HCT116 (cell line): Measurements from ENCODE around the gene GJD3. TPM values are rescaled to one million over a fixed set of nuclear protein-coding genes. Genes with fewer than 3 reads are reported as not detected.

Source experiments
- ATAC-seq: fragments of 200-7000 bp; cut with Tn5 transposase; 2 replicates; pipeline ENCODE4 v1.9.1; 2020; ENCODE audit warnings: mild to moderate bottlenecking, moderate library complexity
- BruUV-seq: library from RNA; stranded (reverse); fragments of 400-500 nt; replicated peaks from 2 replicates; lab custom pipeline; 2021; lab: Mats Ljungman, UMichigan
- CTCF ChIA-PET: fragments of 300-600 bp; sonication (Branson Sonifier 250); formaldehyde crosslinking; loops from one replicate; lab custom pipeline; 2021; ENCODE audit warnings: antibody characterized with exemption; lab: Charles Lee
- POLR2A ChIA-PET: fragments of 300-600, 350-600 bp; sonication (Branson Sonifier 250); formaldehyde crosslinking; loops from one replicate; lab custom pipeline; 2021; ENCODE audit warnings: antibody characterized with exemption; lab: Charles Lee
- RAD21 ChIA-PET, 2 experiments: fragments of 300-600 bp; sonication (Branson Sonifier 250); formaldehyde crosslinking; loops; one replicate each; lab custom pipeline; 2023; ENCODE audit warnings: low total read pairs in 2 of 2; ENCODE audit not compliant: uncharacterized antibody in 2 of 2, unreplicated experiment in 2 of 2, low non-redundant PET in 1 of 2; lab: Charles Lee
- DNase-seq: peaks from one replicate; pipeline ENCODE4 v3.0.0-alpha.2; 2010; ENCODE audit warnings: low read depth, low spot score
- H2AFZ ChIP-seq: fragments of 200-600 bp; shearing (Covaris generic), sonication (generic); 2 replicates; pipeline ENCODE4 v1.6.1; 2017; ENCODE audit warnings: low read depth, mixed run types, mixed read lengths, antibody characterized with exemption, low read length; ENCODE audit not compliant: poor library complexity, severe bottlenecking
- H3K27ac ChIP-seq: 2 replicates; pipeline ENCODE4 v1.5.1; 2012; ENCODE audit warnings: low read depth, low read length
- H3K27me3 ChIP-seq: fragments of 200-600 bp; sonication (generic); 2 replicates; pipeline ENCODE4 v1.6.1; 2016; ENCODE audit warnings: mixed run types, low read length, mixed read lengths; ENCODE audit not compliant: insufficient read depth
- H3K36me3 ChIP-seq, 2 experiments: fragments of 200-500 bp in 1 of 2; fragments of 200-600 bp in 1 of 2; sonication (Bioruptor generic) in 1 of 2; sonication (generic) in 1 of 2; 2 replicates each; pipeline versions ENCODE4 v1.5.1 to v1.6.1; 2014 to 2016; ENCODE audit warnings: low read length in 2 of 2, inconsistent platforms in 1 of 2, mixed read lengths in 1 of 2, mixed run types in 1 of 2; ENCODE audit not compliant: insufficient read depth in 2 of 2, control insufficient read depth in 1 of 2
- H3K4me1 ChIP-seq, 2 experiments: fragments of 200-600 bp in 1 of 2; sonication (generic) in 1 of 2; 2 replicates each; pipeline versions ENCODE4 v1.5.1 to v1.6.1; 2012 to 2017; ENCODE audit warnings: low read length in 2 of 2, inconsistent platforms in 1 of 2, mild to moderate bottlenecking in 1 of 2, mixed read lengths in 1 of 2, mixed run types in 1 of 2, moderate library complexity in 1 of 2; ENCODE audit not compliant: insufficient read depth in 2 of 2, control insufficient read depth in 1 of 2
- H3K4me2 ChIP-seq: fragments of 200-600 bp; sonication (generic); 2 replicates; pipeline ENCODE4 v1.6.1; 2017; ENCODE audit warnings: mixed run types, low read length, mixed read lengths
- H3K4me3 ChIP-seq, 2 experiments: fragments of 200-600 bp in 1 of 2; sonication (generic) in 1 of 2; replicated peaks in 1 of 2; 2 replicates each; pipeline ENCODE4 v1.5.1; 2011 to 2016; ENCODE audit warnings: low read length in 2 of 2, control low read depth in 1 of 2, low read depth in 1 of 2, mild to moderate bottlenecking in 1 of 2, mixed read lengths in 1 of 2, mixed run types in 1 of 2
- H3K79me2 ChIP-seq: fragments of 200-600 bp; sonication (generic); 2 replicates; pipeline ENCODE4 v1.6.1; 2017; ENCODE audit warnings: mild to moderate bottlenecking, mixed run types, low read length, moderate library complexity, mixed read lengths; ENCODE audit not compliant: insufficient read depth
- H3K9ac ChIP-seq: fragments of 200-600 bp; sonication (generic); 2 replicates; pipeline ENCODE4 v1.6.1; 2016; ENCODE audit warnings: low read length, mixed read lengths
- H3K9me2 ChIP-seq: fragments of 200-600 bp; sonication (generic), shearing (Covaris generic); 2 replicates; pipeline ENCODE4 v1.6.1; 2017; ENCODE audit warnings: mixed run types, mild to moderate bottlenecking, moderate library complexity; ENCODE audit not compliant: insufficient read depth
- H3K9me3 ChIP-seq, 2 experiments: fragments of 200-500 bp in 1 of 2; fragments of 200-600 bp in 1 of 2; sonication (Bioruptor generic) in 1 of 2; sonication (generic) in 1 of 2; 2 replicates each; pipeline ENCODE4 v1.6.1; 2014 to 2017; ENCODE audit warnings: low read length in 2 of 2, mixed read lengths in 2 of 2, inconsistent platforms in 1 of 2, low read depth in 1 of 2, mild to moderate bottlenecking in 1 of 2, mixed run types in 1 of 2, moderate library complexity in 1 of 2; ENCODE audit not compliant: control insufficient read depth in 1 of 2, insufficient read depth in 1 of 2
- H4K20me1 ChIP-seq: fragments of 200-600 bp; sonication (generic), shearing (Covaris generic); 2 replicates; pipeline ENCODE4 v1.6.1; 2017; ENCODE audit warnings: mixed run types, mild to moderate bottlenecking, moderate library complexity; ENCODE audit not compliant: insufficient read depth
- EGR1 ChIP-seq: IDR thresholded peaks from 2 replicates; pipeline ENCODE4 v1.6.1; 2012; ENCODE audit warnings: low read depth
- ELF1 ChIP-seq: IDR thresholded peaks from 2 replicates; pipeline ENCODE4 v1.6.1; 2012; ENCODE audit warnings: low read depth, borderline replicate concordance
- EZH2phosphoT487 ChIP-seq: fragments of 200-600 bp; IDR thresholded peaks from 2 replicates; pipeline ENCODE4 v1.6.1; 2018; ENCODE audit warnings: antibody characterized with exemption, borderline replicate concordance
- FOSL1 ChIP-seq: IDR thresholded peaks from 2 replicates; pipeline ENCODE4 v1.6.1; 2012; ENCODE audit warnings: low read depth
- POLR2A ChIP-seq: IDR thresholded peaks from 2 replicates; pipeline ENCODE4 v1.7.0; 2011; ENCODE audit warnings: borderline replicate concordance; ENCODE audit not compliant: insufficient read depth, insufficient read length; ENCODE audit errors: extremely low read depth
- POLR2AphosphoS5 ChIP-seq: IDR thresholded peaks from 2 replicates; pipeline ENCODE4 v1.6.1; 2011; ENCODE audit warnings: mild to moderate bottlenecking, low read depth, low read length, moderate library complexity
- RAD21 ChIP-seq: IDR thresholded peaks from 2 replicates; pipeline ENCODE4 v1.6.1; 2012; ENCODE audit warnings: low read depth, mild to moderate bottlenecking
- REST ChIP-seq: IDR thresholded peaks from 2 replicates; pipeline ENCODE4 v1.6.1; 2012; ENCODE audit warnings: low read depth
- SP1 ChIP-seq: IDR thresholded peaks from 2 replicates; pipeline ENCODE4 v1.6.1; 2012; ENCODE audit warnings: low read depth
- SRF ChIP-seq: IDR thresholded peaks from 2 replicates; pipeline ENCODE4 v1.6.1; 2012; ENCODE audit warnings: low read depth
- TCF7L2 ChIP-seq: IDR thresholded peaks from 2 replicates; pipeline ENCODE4 v1.7.0; 2011; ENCODE audit warnings: borderline replicate concordance, inconsistent platforms; ENCODE audit not compliant: insufficient read depth, insufficient read length; ENCODE audit errors: extremely low read depth
- YY1 ChIP-seq: IDR thresholded peaks from 2 replicates; pipeline ENCODE4 v1.6.1; 2011; ENCODE audit warnings: low read length, low read depth, moderate library complexity, mild to moderate bottlenecking; ENCODE audit not compliant: insufficient replicate concordance; ENCODE audit errors: extremely low read depth
- ZBTB33 ChIP-seq: IDR thresholded peaks from 2 replicates; pipeline ENCODE4 v1.6.1; 2011; ENCODE audit warnings: mild to moderate bottlenecking, low read length, moderate library complexity; ENCODE audit not compliant: insufficient replicate concordance; ENCODE audit errors: extremely low read depth
- ZFX ChIP-seq: fragments of 450-650 bp; IDR thresholded peaks from 2 replicates; pipeline ENCODE4 v1.6.1; 2017
- intact Hi-C: fragments of 100-400 bp; cut with micrococcal nuclease; formaldehyde crosslinking; loops from 2 replicates; pipeline ENCODE4 v1.10.0; 2022
- total RNA-seq: library from RNA; stranded (reverse); gene quantifications from one replicate; pipeline ENCODE4 v1.2.1, GENCODE V29; 2021; ENCODE audit not compliant: unreplicated experiment

The GJD3 gene
- total RNA-seq, 1 experiment from 2014 or later = not detected

DNA sequence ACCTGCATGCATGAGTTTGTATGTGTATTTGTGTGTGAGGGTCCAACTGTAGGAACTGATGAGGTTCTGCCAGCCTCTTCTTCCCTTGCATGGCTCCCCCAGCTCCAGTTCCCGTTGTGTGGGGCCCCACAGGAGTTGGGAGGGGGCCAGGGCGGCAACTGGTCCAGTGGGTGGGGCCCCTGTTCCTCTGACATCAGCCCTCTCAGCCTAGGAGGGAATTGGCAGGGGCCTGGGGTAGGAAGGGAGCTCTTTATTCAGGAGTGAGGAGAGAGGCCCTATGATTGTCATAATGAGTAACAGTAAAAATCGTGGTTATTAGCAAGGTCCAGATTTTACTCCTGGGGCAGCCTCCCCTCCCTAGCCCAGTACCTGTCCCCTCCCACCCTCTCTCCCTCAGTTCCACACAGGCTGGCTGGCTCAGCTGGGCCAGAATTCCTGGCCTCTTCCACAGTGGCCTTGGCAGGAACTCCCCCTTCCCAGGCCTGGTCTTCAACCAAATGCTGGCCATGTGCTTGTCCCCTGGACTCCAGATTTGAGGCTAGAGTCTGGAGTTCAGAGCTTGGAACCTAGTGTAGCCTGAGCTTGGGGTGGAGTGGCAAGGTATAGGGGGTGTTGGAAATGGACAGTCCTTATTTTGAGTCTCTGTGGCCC lies 36.7 kb downstream of the GJD3 start:
- Histone ChIP-seq H3K36me3 (peaks cover 0 to 10% of the 10 kb centered on the region in 2 experiments; a peak in 2 of 4 replicates), H3K9ac (no peak overlapping the region), H4K20me1 (no peaks in the 10 kb centered on the region), H3K4me2 (no peak overlapping the region), H3K4me3 (no peak overlapping the region), H3K27ac (no peak overlapping the region), H3K79me2 (peaks cover 79% of the 10 kb centered on the region), H3K9me3 (no peaks in the 10 kb centered on the region), H2AFZ (no peak overlapping the region), H3K4me1 (peaks cover 27 to 28% of the 10 kb centered on the region in 2 experiments), H3K27me3 (no peaks in the 10 kb centered on the region), H3K9me2 (no peaks in the 10 kb centered on the region)
- intact Hi-C loops = no loop called here
- DNase-seq (no peak), ATAC-seq (no peak)
- CTCF ChIA-PET = interaction anchor here (1.0 to 2.4 kb wide), 2 partner anchors 9 to 12 kb away, joined by 3 to 6 read pairs; no protein-coding TSS in a partner anchor
- POLR2A ChIA-PET = interaction anchor here (1.7 kb wide), 1 partner anchor 11 kb away, joined by 8 read pairs; no protein-coding TSS in a partner anchor
- TF ChIP-seq RAD21 = no peak
- BruUV-seq = no TSS peak
- RAD21 ChIA-PET = no interaction called here

- no peak overlapping the region for H3K9ac ChIP-seq
- BruUV-seq = no TSS peak
- CTCF ChIA-PET = interaction anchor here (1.0 to 2.4 kb wide), 2 partner anchors 8 to 12 kb away, joined by 3 to 6 read pairs; no protein-coding TSS in a partner anchor
- TF ChIP-seq FOSL1 (no peak), ZBTB33 (no peak), YY1 (no peak), SRF (no peak), SP1 (no peak), REST (no peak), POLR2A (no peak), EGR1 (no peak), ZFX (no peak), ELF1 (no peak), POLR2AphosphoS5 (no peak), EZH2phosphoT487 (no peak), TCF7L2 (no peak)
Measured at GRCh38 chr17:40327244-40327729, 37.2 kb downstream of the GJD3 start.

More at GRCh38 chr17:40327244-40327729, 37.2 kb downstream of the GJD3 start:
- Histone ChIP-seq H3K36me3 (peaks cover 0 to 6% of the 10 kb centered on the region in 2 experiments; a peak in 2 of 4 replicates), H3K27me3 (no peaks in the 10 kb centered on the region), H3K4me3 (no peak overlapping the region), H3K9me3 (no peaks in the 10 kb centered on the region), H3K4me2 (no peak overlapping the region), H2AFZ (no peak overlapping the region), H3K9me2 (no peaks in the 10 kb centered on the region), H3K79me2 (peaks cover 85% of the 10 kb centered on the region), H4K20me1 (no peaks in the 10 kb centered on the region), H3K27ac (no peak overlapping the region), H3K4me1 (peaks cover 31 to 34% of the 10 kb centered on the region in 2 experiments)
- DNase-seq (no peak), ATAC-seq (no peak)
- ChIA-PET POLR2A (interaction anchor here (1.7 kb wide), 1 partner anchor 10 kb away, joined by 8 read pairs; no protein-coding TSS in a partner anchor), RAD21 (no interaction called here)
- intact Hi-C loops = no loop called here
